Activated CD4-positive, alpha-beta T cell treated with anti-CD3 and anti-CD28 coated beads for 36 hours (primary cell): Measurements from ENCODE around the gene CDKN2C. TPM values are rescaled to one million over a fixed set of nuclear protein-coding genes. Genes with fewer than 3 reads are reported as not detected.
"Not testable (repeated sequence)": the region's sequence is repeated elsewhere in the genome, so short reads cannot be mapped to it uniquely, and the experiment has no call there.

Experiments used
- ATAC-seq: fragments of 200-7000 bp; cut with Tn5 transposase; one replicate; pipeline ENCODE4 v1.10.0; 2021; ENCODE audit warnings: mild to moderate bottlenecking, moderate library complexity
- CTCF ChIA-PET: fragments of 350-600 bp; sonication (Branson Sonifier 250); formaldehyde crosslinking; loops from one replicate; lab custom pipeline; 2021; ENCODE audit warnings: antibody characterized with exemption; lab: Charles Lee
- POLR2A ChIA-PET: fragments of 350-600 bp; sonication (Branson Sonifier 250); formaldehyde crosslinking; loops from one replicate; lab custom pipeline; 2021; ENCODE audit warnings: antibody characterized with exemption, inconsistent platforms; lab: Charles Lee
- DNase-seq: peaks from one replicate; pipeline ENCODE4 v3.0.0-alpha.2; 2020
- H3K27ac Mint-ChIP-seq: one replicate; pipeline ENCODE4 v1.8.0; 2021; ENCODE audit warnings: mixed read lengths
- H3K27me3 Mint-ChIP-seq: one replicate; pipeline ENCODE4 v1.8.0; 2021; ENCODE audit warnings: mixed read lengths
- H3K36me3 Mint-ChIP-seq: one replicate; pipeline ENCODE4 v1.8.0; 2021; ENCODE audit warnings: low read depth, mixed read lengths
- H3K4me1 Mint-ChIP-seq: one replicate; pipeline ENCODE4 v1.8.0; 2021; ENCODE audit warnings: mixed read lengths
- H3K4me3 Mint-ChIP-seq: one replicate; pipeline ENCODE4 v1.8.0; 2021; ENCODE audit warnings: mild to moderate bottlenecking, moderate library complexity, mixed read lengths
- H3K9me3 Mint-ChIP-seq: one replicate; pipeline ENCODE4 v1.8.0; 2021; ENCODE audit warnings: low read depth, mixed read lengths
- intact Hi-C, 2 experiments: fragments of 100-400 bp; cut with DNase I in 1 of 2; cut with micrococcal nuclease in 1 of 2; formaldehyde crosslinking; loops; one replicate each; pipeline versions ENCODE4 v1.14.2 to v1.15.1; 2022 to 2024; cut with DNase I, micrococcal nuclease
- total RNA-seq, 2 experiments: library from RNA; stranded (reverse); gene quantifications; one replicate each; pipeline ENCODE4 v1.2.3, GENCODE V29; 2021

CDKN2C gene
- total RNA-seq, 2 experiments from 2014 or later, result 9.2 to 12.0 TPM

GRCh38 chr1:50935276-50935675 lies 34.8 kb upstream of the CDKN2C start:
- H3K36me3 Mint-ChIP-seq, H3K27ac Mint-ChIP-seq, H3K4me3 Mint-ChIP-seq, DNase-seq, POLR2A ChIA-PET, ATAC-seq, H3K9me3 Mint-ChIP-seq, H3K27me3 Mint-ChIP-seq, intact Hi-C loops: not testable (repeated sequence)
- CTCF ChIA-PET, result interaction anchor here (0.9 to 1.3 kb wide), 4 partner anchors 10 to 256 kb away, joined by 3 to 4 read pairs (median 4); no protein-coding TSS in a partner anchor
- peaks cover 40% of the 10 kb centered on the region for H3K4me1 Mint-ChIP-seq

- peaks cover 5% of the 10 kb centered on the region for H3K36me3 Mint-ChIP-seq
- DNase-seq (no peak), ATAC-seq (no peak)
- no peaks in the 10 kb centered on the region for H3K9me3 Mint-ChIP-seq
- H3K4me1 Mint-ChIP-seq, result peaks cover 35% of the 10 kb centered on the region
- no peaks in the 10 kb centered on the region for H3K27me3 Mint-ChIP-seq
- ChIA-PET POLR2A (interaction anchor here (0.7 kb wide), 1 partner anchor 369 kb away, joined by 3 read pairs; no protein-coding TSS in a partner anchor), CTCF (interaction anchor here (0.6 to 1.3 kb wide), 3 partner anchors 9 to 534 kb away, joined by 3 to 4 read pairs (median 4); no protein-coding TSS in a partner anchor)
- intact Hi-C loops, result no loop called here
- no peak overlapping the region for H3K4me3 Mint-ChIP-seq
- no peak overlapping the region for H3K27ac Mint-ChIP-seq
Observed at GRCh38 chr1:50936321-50936720, 33.7 kb upstream of the CDKN2C start.

DNA sequence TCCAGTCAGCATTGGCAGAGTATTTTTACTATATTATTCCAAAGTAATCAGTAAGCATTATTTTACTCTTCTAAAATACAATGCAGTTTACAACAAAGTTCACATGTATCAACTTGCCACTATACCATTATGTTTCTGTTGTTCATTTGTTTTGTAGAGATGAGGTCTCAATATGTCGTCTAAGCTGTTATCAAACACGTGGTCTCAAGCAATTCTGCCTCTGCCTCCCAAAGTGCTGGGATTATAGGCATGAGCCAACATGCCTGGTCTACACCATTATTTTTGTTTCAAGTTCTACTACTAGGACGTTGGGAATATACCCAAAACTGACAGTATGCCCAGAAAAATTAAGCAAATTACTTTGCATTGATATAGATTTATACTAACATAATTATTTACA lies 29.8 kb upstream of the CDKN2C start:
- H3K27me3 Mint-ChIP-seq, result no peaks in the 10 kb centered on the region
- ChIA-PET POLR2A (no interaction called here), CTCF (interaction anchor here (0.7 to 1.9 kb wide), 5 partner anchors 10 to 446 kb away, joined by 3 to 10 read pairs (median 3); no protein-coding TSS in a partner anchor)
- H3K4me1 Mint-ChIP-seq, result peaks cover 27% of the 10 kb centered on the region
- ATAC-seq (no peak), DNase-seq (no peak)
- no peaks in the 10 kb centered on the region for H3K9me3 Mint-ChIP-seq
- intact Hi-C loops, result no loop called here
- H3K27ac Mint-ChIP-seq, result no peak overlapping the region
- H3K36me3 Mint-ChIP-seq, result peaks cover 13% of the 10 kb centered on the region
- H3K4me3 Mint-ChIP-seq, result no peak overlapping the region

GRCh38 chr1:50942334-50942733 lies 27.7 kb upstream of the CDKN2C start:
- H3K27ac Mint-ChIP-seq, result no peak overlapping the region
- H3K27me3 Mint-ChIP-seq, result no peaks in the 10 kb centered on the region
- no peak for DNase-seq
- intact Hi-C loops, result no loop called here
- POLR2A ChIA-PET, result no interaction called here
- peaks cover 17% of the 10 kb centered on the region for H3K36me3 Mint-ChIP-seq
- CTCF ChIA-PET, result interaction anchor here (0.9 to 1.9 kb wide), 3 partner anchors 12 to 572 kb away, joined by 3 to 10 read pairs (median 4); no protein-coding TSS in a partner anchor
- H3K4me1 Mint-ChIP-seq, result peaks cover 26% of the 10 kb centered on the region
- no peak overlapping the region for H3K4me3 Mint-ChIP-seq
- ATAC-seq, result no peak
- H3K9me3 Mint-ChIP-seq, result no peaks in the 10 kb centered on the region

DNA sequence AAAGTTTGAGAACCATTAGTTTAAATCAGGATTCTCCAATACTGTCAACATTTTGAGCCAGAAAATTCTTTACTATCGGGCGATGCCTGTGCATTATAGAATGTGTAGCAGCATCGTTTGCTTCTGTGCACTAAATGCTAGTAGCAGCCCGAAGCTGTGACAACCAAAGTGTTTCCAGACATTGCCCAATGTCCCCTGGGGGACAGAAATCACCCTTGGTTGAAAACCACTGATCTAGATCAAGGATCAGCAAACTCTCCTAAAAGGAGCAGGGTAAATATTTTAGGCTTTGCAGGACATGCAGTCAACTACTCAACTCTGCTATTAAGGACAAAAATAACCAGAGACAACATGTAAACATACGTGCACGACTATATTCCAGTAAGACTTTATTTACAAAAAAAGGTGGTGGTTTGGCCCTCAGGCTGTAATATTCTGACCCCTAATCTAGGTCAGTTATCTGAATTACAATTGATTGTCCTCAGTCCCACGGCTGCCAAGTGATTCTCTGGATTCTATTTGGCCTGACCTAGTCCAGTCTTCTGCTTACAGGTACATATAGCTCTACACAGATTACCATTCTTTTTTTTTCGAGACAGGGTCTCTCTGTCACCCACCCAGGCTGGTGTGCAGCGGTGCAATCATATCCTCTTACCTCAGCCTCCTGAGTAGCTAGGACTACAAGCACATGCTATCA lies 20.6 kb upstream of the CDKN2C start:
- DNase-seq (no peak), ATAC-seq (no peak)
- Mint-ChIP-seq H3K4me1 (peaks cover 36% of the 10 kb centered on the region), H3K4me3 (no peak overlapping the region), H3K27ac (no peak overlapping the region), H3K9me3 (no peaks in the 10 kb centered on the region), H3K36me3 (peaks cover 14% of the 10 kb centered on the region), H3K27me3 (no peaks in the 10 kb centered on the region)
- intact Hi-C loops, result no loop called here
- ChIA-PET CTCF (interaction anchor here (0.8 to 1.0 kb wide), 2 partner anchors 31 to 243 kb away, joined by 3 read pairs; no protein-coding TSS in a partner anchor), POLR2A (interaction anchor here (0.6 kb wide), 1 partner anchor 1687 kb away, joined by 4 read pairs; no protein-coding TSS in a partner anchor)

DNA sequence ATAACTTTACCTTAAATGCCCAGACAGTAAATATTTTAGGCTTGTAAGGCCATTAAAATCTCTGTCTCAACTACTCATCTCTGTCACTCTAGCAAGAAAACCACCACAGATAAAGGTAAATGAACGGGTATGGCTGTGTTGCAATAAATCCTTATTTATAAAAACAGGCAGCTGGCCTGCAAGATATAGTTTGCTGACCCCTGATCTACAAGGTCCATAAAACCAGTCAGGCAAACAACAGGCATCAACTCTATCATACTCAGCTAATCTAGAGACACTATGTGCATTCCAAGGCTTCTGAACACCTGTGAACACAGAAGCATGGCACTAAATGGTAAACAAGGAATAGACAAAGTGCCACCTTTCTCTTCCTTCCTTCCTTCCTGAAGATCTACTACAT lies 19.6 kb upstream of the CDKN2C start:
- ChIA-PET POLR2A (no interaction called here), CTCF (interaction anchor here (0.8 to 1.1 kb wide), 5 partner anchors 10 to 239 kb away, joined by 3 to 5 read pairs (median 4); partner anchors contain the start of gene FAF1)
- Mint-ChIP-seq H3K4me3 (no peak overlapping the region), H3K27ac (no peak overlapping the region), H3K9me3 (no peaks in the 10 kb centered on the region), H3K36me3 (peaks cover 9% of the 10 kb centered on the region), H3K27me3 (no peaks in the 10 kb centered on the region), H3K4me1 (peaks cover 38% of the 10 kb centered on the region)
- ATAC-seq (no peak), DNase-seq (no peak)
- intact Hi-C loops, result no loop called here

- ATAC-seq, H3K27me3 Mint-ChIP-seq, H3K4me3 Mint-ChIP-seq, DNase-seq, H3K36me3 Mint-ChIP-seq, CTCF ChIA-PET, POLR2A ChIA-PET, H3K27ac Mint-ChIP-seq, H3K9me3 Mint-ChIP-seq, intact Hi-C loops: not testable (repeated sequence)
- peaks cover 28% of the 10 kb centered on the region for H3K4me1 Mint-ChIP-seq
Observed at GRCh38 chr1:50952566-50952965, 17.5 kb upstream of the CDKN2C start.

GRCh38 chr1:50955116-50955515 lies 14.9 kb upstream of the CDKN2C start:
- DNase-seq (no peak), ATAC-seq (no peak)
- H3K4me1 Mint-ChIP-seq, result peaks cover 26% of the 10 kb centered on the region
- no peaks in the 10 kb centered on the region for H3K27me3 Mint-ChIP-seq
- POLR2A ChIA-PET, result interaction anchor here (0.6 kb wide), 1 partner anchor 248 kb away, joined by 4 read pairs; no protein-coding TSS in a partner anchor
- H3K27ac Mint-ChIP-seq, result no peak overlapping the region
- H3K9me3 Mint-ChIP-seq, result no peaks in the 10 kb centered on the region
- CTCF ChIA-PET, result interaction anchor here (1.4 kb wide), 1 partner anchor 23 kb away, joined by 4 read pairs; no protein-coding TSS in a partner anchor
- H3K4me3 Mint-ChIP-seq, result no peak overlapping the region
- intact Hi-C loops, result no loop called here
- peaks cover 2% of the 10 kb centered on the region for H3K36me3 Mint-ChIP-seq

DNA sequence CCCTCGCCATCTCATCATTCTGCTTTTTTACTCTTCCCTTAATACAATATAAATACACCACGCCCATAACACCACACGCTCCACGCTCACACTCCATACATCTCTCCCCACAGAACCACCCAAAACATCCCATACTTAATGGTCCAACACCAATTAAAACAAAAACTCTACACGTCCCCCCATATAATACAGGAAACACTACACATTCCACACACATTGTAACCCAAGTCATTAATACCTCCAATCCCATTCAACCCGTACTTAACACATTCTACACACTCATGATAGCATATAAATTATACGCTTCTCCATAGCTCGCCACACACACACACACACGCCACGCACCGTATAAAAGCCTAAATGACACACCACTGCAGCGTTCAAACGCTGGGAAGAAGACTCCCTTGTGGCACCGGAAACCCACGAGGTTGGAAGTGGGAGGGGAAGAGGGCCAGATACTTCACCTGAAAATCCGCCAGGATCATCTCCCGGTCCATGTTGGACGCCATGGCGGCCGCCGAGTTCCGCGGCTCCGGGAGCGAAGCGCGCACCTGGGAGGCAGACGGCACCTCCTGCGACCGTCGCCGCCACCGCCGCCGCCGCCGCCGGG lies 10.6 kb upstream of the CDKN2C start:
- CTCF ChIA-PET, result interaction anchor here (0.7 to 1.7 kb wide), 6 partner anchors 9 to 232 kb away, joined by 3 to 18 read pairs (median 6); partner anchors contain the start of gene CDKN2C
- intact Hi-C loops, result loop anchor here in 1 of 2 experiments (2.0 kb wide), 1 partner anchor 1073 kb away; the partner anchor contains the start of gene KTI12

DNA sequence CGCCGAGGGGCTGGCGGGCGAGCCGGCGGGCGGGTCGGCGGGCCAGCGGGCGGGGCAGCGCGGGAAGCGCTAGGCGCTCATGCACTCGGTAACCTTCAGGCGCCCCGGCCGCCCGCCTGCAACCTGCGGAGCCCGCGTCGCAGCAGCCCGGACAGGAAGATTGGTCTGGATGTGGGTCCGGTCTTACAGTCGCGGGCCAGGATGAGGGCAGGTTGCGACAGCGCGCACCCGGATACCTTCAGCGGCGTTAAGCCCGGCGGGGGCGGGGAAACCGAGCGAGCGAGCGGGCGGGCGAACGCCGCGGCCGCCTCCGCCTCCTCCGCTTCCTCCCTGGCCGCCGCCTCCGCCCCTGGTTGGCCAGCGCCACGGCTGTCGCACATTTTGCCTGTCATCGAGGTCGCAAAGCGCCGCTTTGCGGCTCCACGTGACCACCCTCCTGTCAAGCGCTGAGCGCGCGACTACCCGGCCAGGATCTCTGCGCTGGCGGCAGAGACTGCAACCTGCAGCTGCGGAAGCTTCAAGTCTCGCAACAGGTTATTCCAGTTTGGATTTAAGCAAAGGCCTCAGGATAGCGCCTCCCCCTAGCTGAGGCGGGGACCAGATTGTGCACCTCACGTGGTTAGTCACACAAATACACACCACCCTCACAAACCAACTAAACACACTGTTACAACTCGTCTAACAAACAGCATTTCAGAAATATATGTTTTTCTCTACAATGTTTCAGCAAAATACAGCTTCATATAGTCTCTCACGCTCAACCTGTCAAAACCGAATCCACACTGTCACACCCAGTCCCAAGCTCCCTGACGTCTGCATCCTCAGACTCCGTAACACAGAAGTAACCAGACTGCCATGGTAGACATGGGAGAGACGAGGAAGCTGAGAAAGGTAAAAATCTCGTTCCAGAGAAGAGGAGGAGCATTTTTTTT lies 9.9 kb upstream of the CDKN2C start, which contains the start of gene FAF1:
FAF1 (minus strand) TSS at position 355 of the 932 bp plus-strand sequence. CDS start 456 bp downstream, outside the sequence.
- Mint-ChIP-seq H3K4me3 (peak within 1 kb of the TSS; percentile 80), H3K36me3 (peaks cover 2% of the 10 kb centered on the region), H3K27me3 (no peaks in the 10 kb centered on the region), H3K4me1 (peaks cover 24% of the 10 kb centered on the region), H3K9me3 (no peaks in the 10 kb centered on the region), H3K27ac (peak within 1 kb of the TSS; percentile 96)
- ATAC-seq (peak; percentile 91), DNase-seq (peak; percentile 98)
- ChIA-PET POLR2A (interaction anchor here (0.6 to 1.5 kb wide), 4 partner anchors 9 to 397 kb away, joined by 3 to 4 read pairs (median 3); partner anchors contain the start of gene CDKN2C), CTCF (interaction anchor here (1.0 to 2.2 kb wide), 10 partner anchors 8 to 169 kb away, joined by 3 to 18 read pairs (median 4); partner anchors contain the start of gene CDKN2C)
- intact Hi-C loops, result loop anchor here (1.0 to 2.0 kb wide), 6 partner anchors 8 to 1073 kb away; partner anchors contain the start of genes KTI12 (in 1 of the 2), NRDC (in 1 of the 2) and RNF11 (in 1 of the 2)

More for the DNA sequence above, 10.6 kb upstream of the CDKN2C start:
- POLR2A ChIA-PET, result interaction anchor here (0.6 to 1.5 kb wide), 2 partner anchors 10 to 398 kb away, joined by 3 to 4 read pairs; partner anchors contain the start of gene CDKN2C
- peak; percentile 21 for ATAC-seq
- Mint-ChIP-seq H3K4me3 (peak overlapping the region; percentile 80), H3K36me3 (peaks cover 2% of the 10 kb centered on the region), H3K4me1 (peaks cover 26% of the 10 kb centered on the region), H3K9me3 (no peaks in the 10 kb centered on the region), H3K27ac (peak overlapping the region; percentile 89), H3K27me3 (no peaks in the 10 kb centered on the region)
- no peak for DNase-seq
